ENCODE results near the gene LINC01488.
A peak's percentile ranks its signal among the peaks of the same experiment; 100 is the strongest.

LINC01488 gene

DNA sequence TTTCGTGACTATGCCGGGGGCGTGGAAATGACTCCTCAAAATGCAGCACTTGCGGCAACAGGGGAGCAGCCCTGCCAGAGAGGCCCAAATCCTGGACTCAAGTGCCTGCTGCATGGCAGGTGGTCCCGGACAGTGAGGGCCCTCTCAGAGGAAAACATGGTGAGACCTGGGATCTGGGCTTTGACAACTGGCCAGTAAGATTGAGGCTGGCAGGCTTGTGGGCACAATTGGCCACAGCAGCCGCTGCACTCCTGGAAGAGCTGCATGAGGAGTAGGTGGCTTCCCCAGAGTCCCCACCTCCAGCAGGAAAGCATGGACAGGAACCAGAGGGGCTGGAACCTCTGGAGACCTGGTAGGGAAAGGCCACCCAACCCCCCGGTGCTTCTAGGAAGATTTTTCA, 13.4 kb downstream of the LINC01488 start:
- Mint-ChIP-seq H3K27ac (peak overlapping the region in 1 of 3 experiments; percentile 26), H3K9me3 (no peaks in the 10 kb centered on the region), H3K27me3 (ENCODE audit: low read depth) (peaks cover 25% of the 10 kb centered on the region), H3K36me3 (ENCODE audit: low read depth) (no peaks in the 10 kb centered on the region), H3K4me1 (peaks cover 29% of the 10 kb centered on the region), H3K4me3 (no peak overlapping the region)
- TF ChIP-seq, protein P1, sequence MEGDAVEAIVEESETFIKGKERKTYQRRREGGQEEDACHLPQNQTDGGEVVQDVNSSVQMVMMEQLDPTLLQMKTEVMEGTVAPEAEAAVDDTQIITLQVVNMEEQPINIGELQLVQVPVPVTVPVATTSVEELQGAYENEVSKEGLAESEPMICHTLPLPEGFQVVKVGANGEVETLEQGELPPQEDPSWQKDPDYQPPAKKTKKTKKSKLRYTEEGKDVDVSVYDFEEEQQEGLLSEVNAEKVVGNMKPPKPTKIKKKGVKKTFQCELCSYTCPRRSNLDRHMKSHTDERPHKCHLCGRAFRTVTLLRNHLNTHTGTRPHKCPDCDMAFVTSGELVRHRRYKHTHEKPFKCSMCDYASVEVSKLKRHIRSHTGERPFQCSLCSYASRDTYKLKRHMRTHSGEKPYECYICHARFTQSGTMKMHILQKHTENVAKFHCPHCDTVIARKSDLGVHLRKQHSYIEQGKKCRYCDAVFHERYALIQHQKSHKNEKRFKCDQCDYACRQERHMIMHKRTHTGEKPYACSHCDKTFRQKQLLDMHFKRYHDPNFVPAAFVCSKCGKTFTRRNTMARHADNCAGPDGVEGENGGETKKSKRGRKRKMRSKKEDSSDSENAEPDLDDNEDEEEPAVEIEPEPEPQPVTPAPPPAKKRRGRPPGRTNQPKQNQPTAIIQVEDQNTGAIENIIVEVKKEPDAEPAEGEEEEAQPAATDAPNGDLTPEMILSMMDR (IDR thresholded peaks at IDR 0.05; ENCODE audit: unreplicated experiment in 3 of 3) = no peak

DNA sequence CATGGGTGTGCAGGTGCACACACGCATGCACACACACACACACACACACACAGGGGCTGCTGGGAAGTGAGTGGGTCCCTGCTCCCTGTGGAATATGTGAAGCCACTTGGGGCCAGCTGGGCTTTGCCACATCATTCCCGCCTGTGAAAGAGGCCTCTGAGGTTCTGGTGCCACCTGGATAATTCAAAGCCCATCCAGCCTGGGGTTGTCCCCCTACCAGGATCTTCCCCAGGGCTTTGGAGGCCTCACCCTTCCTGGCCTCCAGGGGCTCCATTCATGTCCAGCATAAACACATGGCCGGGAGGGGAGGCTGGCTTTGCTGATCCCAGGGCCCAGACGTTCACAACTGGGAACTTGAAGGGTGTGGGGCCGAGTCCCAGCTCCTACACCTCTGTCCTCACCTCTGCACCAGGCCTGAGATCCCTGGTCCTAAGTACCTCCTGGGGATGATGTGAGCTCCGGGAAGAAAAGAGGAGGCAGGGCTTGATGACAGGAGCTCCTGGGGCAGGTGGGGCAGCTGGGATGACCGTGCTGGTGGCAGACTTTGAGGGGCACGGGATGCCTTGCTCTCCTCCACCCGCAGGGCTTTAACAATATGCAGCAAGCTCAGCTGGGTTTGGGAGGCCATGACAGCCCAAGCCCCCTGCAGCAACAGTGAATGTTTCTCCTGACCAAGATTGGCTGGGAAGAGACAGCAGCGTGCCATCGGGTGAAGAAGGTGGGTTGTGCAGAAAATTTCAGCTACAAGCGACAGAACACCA, 14.2 kb downstream of the LINC01488 start:
- peaks cover 27% of the 10 kb centered on the region for H3K27me3 Mint-ChIP-seq (ENCODE audit: low read depth)
- no peak overlapping the region for H3K4me3 Mint-ChIP-seq
- TF ChIP-seq, protein P1 (IDR thresholded peaks at IDR 0.05; ENCODE audit: unreplicated experiment in 3 of 3) = no peak
- H3K27ac Mint-ChIP-seq = no peak overlapping the region
- no peaks in the 10 kb centered on the region for H3K36me3 Mint-ChIP-seq (ENCODE audit: low read depth)
- H3K4me1 Mint-ChIP-seq = peaks cover 30% of the 10 kb centered on the region
- H3K9me3 Mint-ChIP-seq = no peaks in the 10 kb centered on the region

DNA sequence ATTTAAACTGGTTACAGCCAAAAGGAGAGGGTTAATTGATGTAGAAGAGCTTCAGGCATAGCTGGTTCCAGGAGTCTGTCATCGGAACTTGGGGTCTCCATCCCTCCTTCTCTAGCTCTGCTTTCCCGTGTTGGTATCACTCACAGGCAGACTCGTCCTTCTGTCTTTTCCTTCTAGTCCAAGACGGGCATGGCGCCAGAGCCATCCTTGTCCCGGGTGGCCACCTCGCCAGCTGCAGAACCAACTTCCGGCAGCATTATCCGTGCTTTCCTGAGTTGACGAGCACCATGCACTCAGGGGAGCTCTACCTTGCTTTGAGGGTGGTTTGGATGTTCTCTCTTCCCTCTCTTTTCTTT, 14.7 kb downstream of the LINC01488 start:
- no peak overlapping the region for H3K27ac Mint-ChIP-seq
- peaks cover 33% of the 10 kb centered on the region for H3K27me3 Mint-ChIP-seq (ENCODE audit: low read depth)
- H3K9me3 Mint-ChIP-seq = no peaks in the 10 kb centered on the region
- peaks cover 30% of the 10 kb centered on the region for H3K4me1 Mint-ChIP-seq
- H3K36me3 Mint-ChIP-seq (ENCODE audit: low read depth) = no peaks in the 10 kb centered on the region
- TF ChIP-seq, protein P1 (IDR thresholded peaks at IDR 0.05; ENCODE audit: unreplicated experiment in 3 of 3) = no peak
- H3K4me3 Mint-ChIP-seq = no peak overlapping the region

DNA sequence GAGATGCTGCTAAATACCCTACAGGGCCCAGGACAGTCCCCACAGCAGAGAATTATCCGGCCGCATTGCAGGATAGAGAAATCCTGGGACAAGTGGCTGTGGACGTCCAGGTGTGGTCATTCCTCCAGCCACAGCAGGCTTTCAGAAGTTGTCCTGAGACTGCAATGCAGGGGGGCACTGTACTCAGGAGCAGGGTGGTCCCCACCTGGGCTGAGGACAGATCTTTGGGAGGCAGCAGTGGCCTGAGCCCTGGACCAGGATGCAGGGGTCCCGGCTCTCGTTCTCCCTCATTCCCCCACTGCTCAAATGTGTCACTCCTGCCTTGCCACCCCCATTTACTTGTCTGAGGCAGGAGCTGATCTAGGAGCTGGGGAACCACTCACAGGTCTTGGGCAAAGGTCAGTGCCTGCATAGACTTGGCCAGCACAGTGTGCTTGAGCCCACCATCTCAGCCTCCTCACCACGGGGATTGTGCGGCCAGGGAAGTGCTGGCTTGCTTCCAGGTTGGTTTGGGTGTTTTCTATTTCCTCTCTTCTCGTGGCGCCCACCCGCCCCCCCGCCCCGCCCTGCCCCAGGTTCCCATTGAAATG, 15.3 kb downstream of the LINC01488 start:
- TF ChIP-seq, protein P1 (IDR thresholded peaks at IDR 0.05; ENCODE audit: unreplicated experiment in 3 of 3) = no peak
- Mint-ChIP-seq H3K4me3 (no peak overlapping the region), H3K4me1 (peaks cover 30% of the 10 kb centered on the region), H3K27me3 (ENCODE audit: low read depth) (peaks cover 32% of the 10 kb centered on the region), H3K27ac (peak overlapping the region; percentile 57 to 79 (median 70)), H3K9me3 (no peaks in the 10 kb centered on the region), H3K36me3 (ENCODE audit: low read depth) (no peaks in the 10 kb centered on the region)

DNA sequence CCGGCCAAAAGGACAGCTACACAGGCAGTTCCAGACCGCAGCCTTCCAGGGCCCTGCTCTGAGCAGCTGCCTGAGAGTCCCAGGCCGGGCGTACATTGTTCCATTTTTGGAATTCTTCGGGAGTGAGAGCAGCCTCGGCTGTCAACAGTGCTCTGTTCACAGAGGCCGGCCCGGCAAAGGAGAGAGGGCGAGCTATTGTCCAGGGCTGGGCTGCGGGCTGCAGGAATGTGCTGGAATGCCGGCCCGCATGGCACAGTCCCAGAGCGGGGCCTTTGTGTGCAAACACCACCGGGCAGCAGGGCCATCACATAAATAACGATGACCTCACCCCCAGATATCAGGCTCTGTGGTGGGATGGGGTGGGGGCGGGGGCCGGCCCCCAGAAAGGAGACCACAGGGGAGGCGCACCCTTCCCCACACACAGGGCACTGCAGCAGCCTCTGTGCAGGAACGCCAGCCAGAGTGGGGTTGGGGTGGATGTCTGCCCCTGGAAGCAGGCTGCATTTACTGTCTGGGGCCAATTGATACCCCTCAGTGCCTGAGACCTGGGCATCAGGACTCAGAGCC, 15.8 kb downstream of the LINC01488 start:
- TF ChIP-seq, protein P1 (IDR thresholded peaks at IDR 0.05; ENCODE audit: unreplicated experiment in 3 of 3) = no peak
- Mint-ChIP-seq H3K4me3 (peak overlapping the region in 1 of 3 experiments; percentile 18), H3K4me1 (peaks cover 30% of the 10 kb centered on the region), H3K27me3 (ENCODE audit: low read depth) (peaks cover 34% of the 10 kb centered on the region), H3K9me3 (no peaks in the 10 kb centered on the region), H3K36me3 (ENCODE audit: low read depth) (no peaks in the 10 kb centered on the region), H3K27ac (peak overlapping the region; percentile 57 to 79 (median 70))

Data from nephron (organoid).